Activated T-cell treated with anti-CD3 and anti-CD28 coated beads for 4 hours (primary cell): ENCODE measurements around the gene GRPR.
"Not testable (repeated sequence)": the region's sequence is repeated elsewhere in the genome, so short reads cannot be mapped to it uniquely, and the experiment has no call there.

Source experiments
- DNase-seq: peaks from one replicate; pipeline ENCODE4 v3.0.0-alpha.2; 2020

GRPR gene

GRCh38 chrX:16138108-16138427 is 14.7 kb downstream of the GRPR start:
- DNase-seq: no peak

DNA sequence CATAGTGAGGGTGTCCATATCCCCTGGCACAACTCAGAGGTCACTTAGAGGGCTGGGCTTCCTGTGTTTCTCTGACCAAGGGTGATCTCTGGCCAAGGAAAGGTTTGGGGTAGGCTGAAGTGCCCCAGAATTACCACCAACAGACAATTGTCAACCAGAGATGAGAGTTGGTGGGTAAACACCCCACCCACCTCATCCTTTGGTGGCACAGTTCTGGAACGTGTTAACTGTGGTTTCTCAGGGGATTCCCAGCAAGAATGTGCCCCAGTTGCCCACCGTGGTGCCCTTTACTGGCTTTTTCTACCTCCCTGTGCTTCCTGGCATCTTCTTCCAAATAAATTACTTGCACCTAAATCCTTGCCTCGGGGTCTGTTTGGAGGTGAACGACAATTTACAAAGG is 17.1 kb downstream of the GRPR start:
- no peak for DNase-seq

GRCh38 chrX:16140983-16141382 is 17.6 kb downstream of the GRPR start:
- no peak for DNase-seq

DNA sequence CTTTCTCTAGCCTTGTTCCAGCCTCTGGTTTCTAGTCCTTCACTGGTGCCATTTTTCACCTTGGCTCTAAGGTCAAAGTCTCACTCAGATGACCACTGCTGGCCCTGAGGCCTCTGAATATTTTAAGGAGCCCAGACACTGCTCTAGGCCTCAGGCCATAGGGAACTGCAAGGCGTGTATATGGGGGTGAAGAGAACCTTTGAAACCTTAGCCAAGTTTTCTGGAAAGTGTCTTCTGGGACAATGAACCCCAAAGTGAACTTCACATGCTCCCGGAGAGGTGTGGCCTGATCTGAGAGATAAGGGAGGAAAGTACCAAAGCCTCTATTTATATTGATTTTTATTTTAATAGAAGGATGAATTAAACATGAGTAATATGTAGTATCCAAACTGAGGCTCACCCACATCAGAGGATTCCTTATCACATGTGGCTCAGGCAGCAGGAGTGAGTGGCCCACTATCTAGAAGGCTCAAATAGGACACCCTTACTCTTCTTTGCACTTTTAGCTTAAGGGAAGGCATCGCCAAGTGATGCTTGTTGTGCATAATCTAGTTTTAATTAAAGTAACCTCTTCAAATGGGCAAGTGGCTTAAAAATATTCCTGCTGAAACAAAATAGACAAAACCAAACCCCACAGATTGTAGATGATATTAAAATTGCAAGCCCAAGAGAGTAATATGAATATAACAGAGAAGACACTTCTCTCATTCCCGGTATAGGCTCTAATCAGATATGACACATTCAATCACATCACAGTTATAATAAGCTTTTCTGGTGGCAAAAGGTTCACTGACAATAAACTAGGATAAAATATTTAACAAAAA is 18.3 kb downstream of the GRPR start:
- DNase-seq: no peak

DNA sequence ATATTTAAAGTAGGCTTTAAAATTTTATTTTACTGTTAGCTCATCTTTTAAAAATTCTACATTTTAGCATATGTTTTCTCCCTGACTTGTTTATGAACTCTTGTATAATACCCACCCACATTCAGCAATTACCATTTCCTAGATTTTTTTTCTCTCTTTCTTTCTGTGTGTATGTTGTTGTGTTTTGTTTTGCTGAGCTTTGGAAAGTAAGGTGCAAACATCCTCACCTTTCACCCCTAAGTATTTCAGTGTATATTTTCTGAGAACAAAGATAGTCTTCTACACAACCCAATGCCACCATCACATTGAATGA is 18.8 kb downstream of the GRPR start:
- DNase-seq: no peak

DNA sequence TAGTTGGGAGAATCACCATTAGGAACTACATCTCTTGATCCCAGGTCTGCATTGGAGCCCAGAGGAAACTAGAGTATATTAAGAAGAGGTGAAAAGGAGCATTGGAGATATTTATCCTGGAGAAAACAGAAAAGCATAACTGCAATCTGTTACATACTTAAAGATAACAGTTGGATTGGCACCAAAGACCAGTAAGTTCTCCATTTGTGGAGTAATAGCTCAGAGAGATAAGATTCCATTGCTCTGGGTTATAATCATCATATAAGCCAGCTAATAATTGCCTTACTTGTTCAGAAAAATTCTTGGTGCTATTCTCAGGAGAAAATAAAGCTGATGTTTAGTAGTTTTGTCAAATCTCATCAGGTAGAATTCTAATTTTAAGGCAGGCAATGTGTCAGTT is 20.6 kb downstream of the GRPR start:
- no peak for DNase-seq

- no peak for DNase-seq
Observed at GRCh38 chrX:16144420-16144819, 21.1 kb downstream of the GRPR start.

GRCh38 chrX:16145093-16145492 is 21.7 kb downstream of the GRPR start:
- DNase-seq: not testable (repeated sequence)

DNA sequence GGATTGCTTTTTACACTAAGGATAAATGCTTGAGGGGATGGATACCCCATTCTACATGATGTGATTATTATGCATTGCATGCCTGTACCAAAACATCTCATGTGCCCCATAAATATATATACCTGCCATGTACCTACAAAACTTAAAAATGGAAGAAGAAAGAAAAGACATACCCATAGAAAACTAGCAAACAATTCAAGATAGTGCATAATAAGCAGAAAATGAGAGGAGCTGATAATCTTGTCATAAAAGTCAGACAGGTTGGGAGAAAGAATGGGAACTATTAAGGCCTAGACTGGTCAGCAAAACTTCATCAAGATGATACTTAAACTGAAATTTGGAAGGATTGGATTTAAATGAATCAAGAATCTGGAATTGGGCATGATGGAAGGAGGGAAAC is 22.3 kb downstream of the GRPR start:
- DNase-seq: no peak

DNA sequence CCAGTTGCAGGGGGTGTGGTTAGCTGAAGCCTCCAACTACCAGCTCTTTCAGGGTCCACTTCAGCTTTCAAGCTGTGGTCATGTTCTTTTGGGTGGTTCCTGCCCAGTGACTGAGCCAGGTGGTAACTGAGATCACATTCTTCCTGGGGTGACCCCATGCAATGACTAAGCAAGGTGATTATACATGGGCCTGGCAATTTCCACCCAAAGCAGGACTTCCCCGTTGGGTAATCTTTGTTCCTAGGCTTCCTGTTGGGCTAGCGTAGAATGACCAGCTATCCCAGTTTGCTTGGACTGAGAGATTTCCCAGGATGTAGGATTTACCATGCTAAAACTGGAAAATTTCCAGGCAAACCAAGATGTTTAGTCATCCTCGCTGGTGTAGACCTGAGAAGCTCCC is 25.5 kb downstream of the GRPR start:
- no peak for DNase-seq

DNA sequence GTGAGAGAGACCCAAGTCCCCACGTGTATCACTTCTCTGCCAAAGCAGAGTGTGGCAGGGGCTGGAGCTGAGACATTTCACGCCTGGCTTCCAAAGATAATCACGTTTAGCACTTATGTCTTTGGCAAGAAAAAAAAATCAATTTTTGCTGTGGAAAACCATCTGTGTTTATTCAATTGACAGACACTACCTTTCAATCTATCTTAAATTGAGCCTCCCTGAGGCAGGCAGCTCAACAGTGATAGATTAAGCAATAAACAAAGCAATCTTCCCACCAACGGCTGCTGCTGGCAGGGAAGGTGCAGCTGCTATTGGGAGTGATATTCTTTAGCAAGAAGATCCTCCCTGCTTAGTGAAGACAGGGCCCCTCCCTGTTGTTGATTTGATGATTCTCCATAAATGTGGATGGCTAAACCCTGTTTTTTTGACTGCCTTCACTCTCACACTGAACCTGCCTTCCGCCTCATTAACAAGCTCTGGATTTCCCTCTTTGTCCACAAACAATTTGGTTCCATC is 32.3 kb downstream of the GRPR start:
- DNase-seq: no peak

DNA sequence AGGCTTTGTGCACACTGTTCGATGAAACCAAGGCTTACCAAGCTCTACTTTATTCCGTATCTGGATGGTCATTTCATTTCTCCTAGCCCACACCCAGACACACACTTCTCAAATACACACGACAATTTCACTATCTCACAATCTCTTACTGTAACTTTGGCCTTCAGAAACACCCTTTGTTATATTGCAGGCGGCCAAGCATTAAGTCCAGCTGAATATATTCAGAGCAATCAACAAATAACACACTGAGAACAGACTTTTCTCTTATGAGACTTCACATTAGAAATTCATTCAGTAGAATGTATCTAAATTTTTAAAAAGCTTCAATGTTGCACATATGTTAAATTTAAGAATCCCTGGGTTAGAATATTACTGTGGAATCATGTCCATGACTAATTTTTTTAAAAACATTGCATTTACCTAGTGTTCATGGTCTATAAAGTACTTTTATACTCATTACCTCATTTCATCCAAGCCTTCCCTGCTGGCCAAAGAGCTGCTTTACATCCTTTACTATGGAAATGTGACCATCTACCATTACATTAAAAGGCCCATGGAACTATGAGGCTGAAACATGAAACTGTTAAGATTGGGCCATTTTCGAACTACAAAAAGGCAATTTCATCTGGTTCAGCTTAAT is 33.4 kb downstream of the GRPR start:
- no peak for DNase-seq

GRCh38 chrX:16160729-16161128 is 37.4 kb downstream of the GRPR start:
- DNase-seq: no peak

DNA sequence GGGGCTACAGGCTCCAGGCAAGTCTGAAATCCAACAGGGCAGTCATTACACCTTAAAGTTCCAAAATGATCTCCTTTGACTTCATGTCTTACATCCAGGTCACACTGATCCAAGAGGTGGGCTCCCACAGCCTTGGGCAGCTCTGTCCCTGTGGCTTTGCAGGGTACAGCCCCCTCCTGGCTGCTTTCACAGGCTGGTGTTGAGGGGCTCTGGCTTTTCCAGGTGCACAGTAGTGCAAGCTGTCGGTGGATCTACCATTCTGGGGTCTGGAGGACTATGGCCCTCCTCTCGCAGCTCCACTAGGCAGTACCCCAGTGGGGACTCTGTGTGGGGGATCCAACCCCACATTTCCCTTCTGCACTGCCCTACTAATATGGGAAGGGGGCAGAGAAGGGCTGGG is 37.8 kb downstream of the GRPR start:
- not testable (repeated sequence) for DNase-seq

DNA sequence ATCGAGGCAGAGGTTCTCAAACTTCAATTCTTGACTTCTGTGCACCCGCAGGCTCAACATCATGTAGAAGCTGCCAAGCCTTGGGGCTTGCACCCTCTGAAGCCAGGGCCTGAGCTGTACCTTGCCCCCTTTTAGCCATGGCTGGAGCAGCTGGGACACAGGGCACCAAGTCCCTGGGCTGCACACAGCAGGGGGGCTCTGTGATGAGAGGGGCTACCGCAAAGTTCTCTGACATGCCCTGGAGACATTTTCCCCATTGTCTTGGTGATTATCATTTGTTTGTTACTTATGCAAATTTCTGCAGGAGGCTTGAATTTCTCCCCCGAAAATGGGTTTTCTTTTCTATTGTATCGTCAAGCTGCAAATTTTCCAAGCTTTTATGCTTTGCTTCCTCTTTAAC is 39.0 kb downstream of the GRPR start:
- no peak for DNase-seq

DNA sequence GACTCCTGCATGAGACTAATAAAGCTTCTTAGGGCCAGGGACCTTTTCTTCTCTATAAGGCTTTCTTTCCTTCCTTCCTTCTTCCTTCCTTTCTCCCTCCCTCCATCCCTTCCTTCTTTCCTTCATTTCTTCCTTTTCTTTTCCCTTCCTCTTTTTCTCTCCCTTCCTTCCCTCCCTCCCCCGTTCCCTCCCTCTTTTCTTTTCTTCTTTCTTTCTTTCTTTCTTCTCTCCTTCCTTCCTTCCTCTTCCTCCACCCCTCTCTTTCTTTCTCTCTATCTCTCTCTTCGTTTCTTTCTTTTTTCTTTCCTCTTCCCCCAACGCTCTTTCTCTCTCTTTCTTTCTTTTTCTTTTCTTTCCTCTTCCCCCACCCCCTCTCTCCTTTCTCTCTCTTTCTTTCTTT is 41.4 kb downstream of the GRPR start:
- DNase-seq: no peak

DNA sequence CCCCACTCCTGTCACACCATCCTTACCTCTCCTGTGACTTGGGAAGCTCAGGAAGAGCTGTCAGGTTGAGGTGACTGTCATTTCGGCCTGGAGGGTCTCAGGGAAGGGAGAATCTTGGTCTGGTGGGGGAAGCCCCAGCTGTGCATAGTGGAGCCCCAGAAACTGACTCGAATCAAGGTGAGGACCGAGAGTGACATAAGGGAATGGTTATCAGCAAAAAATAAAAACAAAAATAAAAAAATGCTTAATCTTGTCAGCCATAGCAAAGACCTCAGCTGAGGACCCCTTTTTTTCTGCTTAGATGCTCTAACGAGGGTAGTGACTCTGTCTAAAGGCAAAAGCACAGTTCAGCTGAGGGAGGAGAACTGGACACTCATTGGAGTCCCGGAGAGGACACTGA is 43.8 kb downstream of the GRPR start, which contains the start of gene MAGEB17:
Gene MAGEB17 (plus strand): TSS at position 301 of the 400 bp plus-strand sequence. CDS start 2,902 bp downstream, outside the sequence.
- DNase-seq: no peak

- DNase-seq: no peak
Observed at GRCh38 chrX:16171039-16171438, 47.7 kb downstream of the GRPR start.

DNA sequence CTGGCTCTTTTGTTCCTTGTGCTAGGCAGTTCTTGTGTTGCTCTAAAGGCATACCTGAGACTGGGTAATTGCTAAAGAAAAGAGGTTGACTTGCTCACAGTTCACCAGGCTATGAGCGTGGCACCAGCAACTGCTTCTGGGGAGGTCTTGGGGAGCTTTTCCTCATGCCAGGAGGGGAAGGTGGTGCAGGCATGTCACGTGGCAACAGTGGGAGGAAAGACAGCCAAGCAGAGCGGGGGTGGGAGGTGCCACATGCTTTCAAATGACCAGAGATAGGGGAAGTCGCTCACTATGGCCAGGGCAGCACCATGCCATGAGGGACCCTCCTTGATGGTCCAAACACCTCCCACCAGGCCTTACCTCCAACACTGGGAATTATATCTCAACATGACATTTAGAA is 48.6 kb downstream of the GRPR start:
- no peak for DNase-seq

- no peak for DNase-seq
Observed at GRCh38 chrX:16172391-16172790, 49.0 kb downstream of the GRPR start.

DNA sequence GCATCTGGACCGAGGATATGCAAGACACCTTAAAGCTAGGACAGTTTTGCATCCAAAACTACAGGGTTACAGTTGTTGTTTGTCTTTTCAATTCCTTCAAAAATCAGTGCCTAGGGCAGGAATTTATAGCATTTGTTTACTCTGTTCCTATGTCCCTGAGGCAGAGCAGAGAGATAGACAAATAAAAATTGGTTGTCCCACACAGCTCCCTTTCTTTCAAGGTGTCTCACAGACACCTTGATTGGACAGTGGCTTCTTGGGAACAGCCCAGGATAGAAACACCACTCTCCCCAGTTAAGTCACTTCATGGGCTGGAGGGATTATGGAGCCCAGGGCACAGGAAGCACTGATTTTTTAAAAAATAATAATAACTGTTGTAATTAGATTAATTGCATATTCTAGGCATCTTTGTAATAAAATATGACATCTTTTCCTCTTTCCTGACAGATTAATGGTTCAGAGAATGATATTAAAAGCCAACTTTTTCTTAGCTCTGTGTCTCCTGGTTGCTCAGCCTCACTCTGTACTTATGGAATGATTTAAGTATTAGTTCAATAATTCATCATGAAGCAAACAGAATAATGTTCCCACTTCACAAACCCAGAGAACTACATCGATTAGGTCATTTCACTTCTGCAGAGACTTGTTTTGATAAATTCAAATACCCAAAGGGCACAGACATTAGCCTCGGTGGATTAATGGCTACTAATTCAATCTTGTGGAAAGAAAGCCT is 52.1 kb downstream of the GRPR start:
- DNase-seq: no peak

GRCh38 chrX:16177260-16177659 is 53.9 kb downstream of the GRPR start:
- DNase-seq: no peak

DNA sequence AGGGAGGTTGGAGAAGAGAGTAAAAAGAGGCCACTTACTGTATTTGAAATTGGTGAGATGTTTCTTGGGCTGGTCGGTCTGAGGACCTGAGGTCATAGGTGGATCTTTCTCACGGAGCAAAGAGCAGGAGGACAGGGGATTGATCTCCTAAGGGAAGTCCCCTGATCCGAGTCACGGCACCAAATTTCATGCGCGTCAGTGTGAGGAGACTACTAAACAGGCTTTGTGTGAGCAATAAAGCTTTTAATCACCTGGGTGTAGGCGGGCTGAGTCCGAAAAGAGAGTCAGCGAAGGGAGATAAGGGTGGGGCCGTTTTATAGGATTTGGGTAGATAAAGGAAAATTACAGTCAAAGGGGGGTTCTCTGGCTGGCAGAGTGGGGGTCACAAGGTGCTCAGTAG is 60.5 kb downstream of the GRPR start:
- DNase-seq: not testable (repeated sequence)

DNA sequence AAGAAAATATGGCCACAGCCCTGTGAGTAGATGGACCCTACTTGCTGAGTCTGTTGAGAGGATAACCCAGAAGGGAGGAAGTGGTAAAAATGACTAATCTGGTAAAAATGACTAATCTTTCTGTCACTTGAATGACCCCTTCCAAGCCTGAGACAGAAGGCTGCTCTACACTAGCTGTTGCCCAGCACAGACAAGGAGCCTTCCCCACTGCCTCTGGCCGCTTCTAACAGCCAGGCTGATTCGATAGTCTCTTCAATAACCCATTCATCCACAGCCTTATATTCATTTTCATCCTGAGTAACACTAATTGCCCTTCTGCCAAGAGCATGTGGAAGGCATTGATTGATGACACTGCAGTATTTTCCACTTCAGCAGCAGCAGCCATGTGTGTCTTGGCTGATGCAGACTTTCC is 62.4 kb downstream of the GRPR start:
- DNase-seq: no peak
